ENCODE measurements around the gene PREX1.

Gene PREX1

GRCh38 chr20:48787861-48788375 is 39.9 kb downstream of the PREX1 start:
- DNase-seq (ENCODE audit: low read depth in 1 of 2, low spot score in 1 of 2), result peak; percentile 79 to 87
- Histone ChIP-seq H3K27me3 (ENCODE audit: insufficient read depth, poor library complexity, severe bottlenecking) (no peaks in the 10 kb centered on the region), H3K27ac (replicated peaks) (peak overlapping the region; percentile 74), H3K4me3 (replicated peaks; ENCODE audit: insufficient read depth, low read length) (no peak overlapping the region)
- TF ChIP-seq SPI1 (IDR thresholded peaks at IDR 0.05; ENCODE audit: borderline replicate concordance, low read depth) (peak; percentile 98), CTCF (IDR thresholded peaks at IDR 0.05; ENCODE audit: insufficient read depth, low read length) (no peak), GABPA (IDR thresholded peaks at IDR 0.05; ENCODE audit: low read depth) (no peak), POLR2AphosphoS5 (IDR thresholded peaks at IDR 0.05; ENCODE audit: low read depth) (peak; percentile 76), REST (IDR thresholded peaks at IDR 0.05; ENCODE audit: insufficient replicate concordance, low read depth) (no peak)

GRCh38 chr20:48786951-48787705 is 40.7 kb downstream of the PREX1 start:
- Histone ChIP-seq H3K27me3 (ENCODE audit: insufficient read depth, poor library complexity, severe bottlenecking) (no peaks in the 10 kb centered on the region), H3K4me3 (replicated peaks; ENCODE audit: insufficient read depth, low read length) (no peak overlapping the region), H3K27ac (replicated peaks) (peak overlapping the region; percentile 74)
- no peak for DNase-seq (ENCODE audit: low read depth in 1 of 2, low spot score in 1 of 2)
- TF ChIP-seq SPI1 (IDR thresholded peaks at IDR 0.05; ENCODE audit: borderline replicate concordance, low read depth), result no peak
- TF ChIP-seq CTCF (IDR thresholded peaks at IDR 0.05; ENCODE audit: insufficient read depth, low read length), result no peak
- no peak for TF ChIP-seq REST (IDR thresholded peaks at IDR 0.05; ENCODE audit: insufficient replicate concordance, low read depth)
- TF ChIP-seq GABPA (IDR thresholded peaks at IDR 0.05; ENCODE audit: low read depth), result no peak
- no peak for TF ChIP-seq POLR2AphosphoS5 (IDR thresholded peaks at IDR 0.05; ENCODE audit: low read depth)

- no peak for DNase-seq (ENCODE audit: low read depth in 1 of 2, low spot score in 1 of 2)
- H3K27ac ChIP-seq (replicated peaks), result no peak overlapping the region
- no peaks in the 10 kb centered on the region for H3K27me3 ChIP-seq (ENCODE audit: insufficient read depth, poor library complexity, severe bottlenecking)
- H3K4me3 ChIP-seq (replicated peaks; ENCODE audit: insufficient read depth, low read length), result no peak overlapping the region
- TF ChIP-seq GABPA (IDR thresholded peaks at IDR 0.05; ENCODE audit: low read depth), result no peak
- no peak for TF ChIP-seq CTCF (IDR thresholded peaks at IDR 0.05; ENCODE audit: insufficient read depth, low read length)
- TF ChIP-seq SPI1 (IDR thresholded peaks at IDR 0.05; ENCODE audit: borderline replicate concordance, low read depth), result no peak
- no peak for TF ChIP-seq POLR2AphosphoS5 (IDR thresholded peaks at IDR 0.05; ENCODE audit: low read depth)
- no peak for TF ChIP-seq REST (IDR thresholded peaks at IDR 0.05; ENCODE audit: insufficient replicate concordance, low read depth)
These were observed 42.0 kb downstream of the PREX1 start for GRCh38 chr20:48785801-48786200.

Data from HL-60 (cell line).